B cell (primary cell): Measurements from ENCODE around the gene CISD2.

Experiments used
- CTCF ChIP-seq: fragments of 200-600 bp; IDR thresholded peaks from one replicate; pipeline ENCODE4 v1.8.0; 2022; ENCODE audit warnings: antibody characterized with exemption, mild to moderate bottlenecking
- EZH2 ChIP-seq: IDR thresholded peaks from 2 replicates; pipeline ENCODE4 v1.6.1; 2012; ENCODE audit warnings: borderline replicate concordance, low read depth, mild to moderate bottlenecking, moderate library complexity, low read length; ENCODE audit not compliant: insufficient read depth, poor library complexity, severe bottlenecking

- TF ChIP-seq CTCF (no peak), EZH2 (no peak)
These were observed 36.7 kb upstream of the CISD2 start for GRCh38 chr4:102832105-102832504.
